NCI-H1436 treated with DMSO at 0.1 percent for 48 hours (cell line): Measurements from ENCODE around the gene NOP9.

Experiments used
- DNase-seq: peaks from one replicate; lab custom pipeline; 2025; lab: John Stamatoyannopoulos, UW

NOP9 gene

GRCh38 chr14:24299255-24300191, at the start of gene NOP9, which contains the start of gene DHRS1:
NOP9 (plus strand) TSS chr14:24299850; CDS start chr14:24299955, 105 bp downstream.
DHRS1 (minus strand) TSS chr14:24299780; CDS start chr14:24299106, 674 bp downstream.
- DNase-seq, result no peak

- no peak for DNase-seq
Measured at GRCh38 chr14:24250354-24250753, 49.3 kb upstream of the NOP9 start.

GRCh38 chr14:24251880-24252288, 47.8 kb upstream of the NOP9 start:
- DNase-seq, result no peak

- DNase-seq, result no peak
Measured at GRCh38 chr14:24252289-24253124, 47.1 kb upstream of the NOP9 start.

GRCh38 chr14:24253936-24254335, 45.7 kb upstream of the NOP9 start:
- DNase-seq, result no peak

GRCh38 chr14:24254630-24255392, 44.8 kb upstream of the NOP9 start:
- no peak for DNase-seq

- no peak for DNase-seq
Measured at GRCh38 chr14:24255438-24255837, 44.2 kb upstream of the NOP9 start.

GRCh38 chr14:24255931-24256711, 43.5 kb upstream of the NOP9 start:
- DNase-seq, result no peak

- DNase-seq, result no peak
Measured at GRCh38 chr14:24256960-24257359, 42.7 kb upstream of the NOP9 start.

- no peak for DNase-seq
Measured at GRCh38 chr14:24258119-24258518, 41.5 kb upstream of the NOP9 start.

- DNase-seq, result no peak
Measured at GRCh38 chr14:24258548-24259265, 40.9 kb upstream of the NOP9 start.

- no peak for DNase-seq
Measured at GRCh38 chr14:24259282-24260025, 40.2 kb upstream of the NOP9 start.

GRCh38 chr14:24260026-24260779, 39.4 kb upstream of the NOP9 start:
- DNase-seq, result no peak

- DNase-seq, result no peak
Measured at GRCh38 chr14:24260780-24261157, 38.9 kb upstream of the NOP9 start.

- no peak for DNase-seq
Measured at GRCh38 chr14:24261256-24261968, 38.2 kb upstream of the NOP9 start.

GRCh38 chr14:24261969-24262327, 37.7 kb upstream of the NOP9 start:
- no peak for DNase-seq

GRCh38 chr14:24262821-24263733, 36.6 kb upstream of the NOP9 start, which contains the start of gene TGM1:
TGM1 (minus strand) TSS chr14:24263177; CDS start chr14:24262352, 825 bp downstream.
- no peak for DNase-seq
